ELF-1 (cell line): Measurements from ENCODE around the gene OCIAD2.
"Not testable (repeated sequence)": the region's sequence is repeated elsewhere in the genome, so short reads cannot be mapped to it uniquely, and the experiment has no call there.

ENCODE experiments used
- DNase-seq: peaks from one replicate; pipeline ENCODE4 v3.0.0-alpha.2; 2016; ENCODE audit warnings: low read depth, low spot score

The OCIAD2 gene

DNA sequence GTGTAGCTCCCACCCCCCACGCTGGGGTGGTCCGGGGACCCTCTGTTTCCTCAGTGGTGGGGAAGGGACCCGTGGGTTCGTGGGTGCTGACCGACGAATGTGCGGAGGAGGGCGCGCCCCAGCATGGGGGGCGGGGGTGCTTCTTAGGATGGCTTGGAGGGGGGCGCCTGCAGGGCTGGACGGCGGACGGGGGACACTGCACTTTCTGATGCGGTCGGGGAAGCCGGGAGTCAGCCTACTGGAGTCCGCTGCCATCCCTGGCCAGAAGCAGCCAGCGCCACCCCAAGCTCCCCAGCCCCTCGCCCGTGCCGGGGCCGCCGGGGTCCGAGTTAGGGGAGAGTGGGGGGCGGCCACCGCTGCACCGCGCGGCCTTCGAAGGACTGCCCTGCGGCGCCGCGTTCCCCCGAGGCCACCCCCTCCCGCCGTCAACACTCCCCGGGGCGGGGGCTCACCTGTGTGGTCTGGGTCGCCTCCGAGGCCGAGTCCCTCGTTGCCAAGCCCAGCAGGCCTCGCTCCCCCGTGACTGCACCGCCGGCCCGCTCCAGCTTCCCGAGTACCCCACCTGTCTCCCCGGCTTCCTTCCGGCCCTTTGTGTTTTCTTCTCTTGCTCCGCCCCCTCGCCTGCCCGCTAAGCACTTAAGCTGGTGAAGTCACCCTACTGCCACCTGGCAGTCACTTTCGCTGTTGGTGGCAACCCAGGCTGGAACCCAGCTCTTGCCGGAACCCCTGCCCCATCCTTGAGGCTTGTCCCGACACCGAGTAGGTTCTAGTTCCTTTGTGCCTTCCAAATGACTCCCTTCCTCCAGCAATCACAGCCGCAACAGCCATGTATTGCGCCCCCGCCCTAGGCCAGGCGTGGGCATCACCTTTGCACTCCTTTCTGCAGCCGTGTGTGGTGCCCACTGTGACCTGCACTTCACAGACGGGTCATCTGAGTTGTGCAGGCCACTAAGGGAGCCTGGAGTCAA, at the start of gene OCIAD2:
OCIAD2 (minus strand) TSS at position 569 of the 968 bp plus-strand sequence. CDS start 2,225 bp downstream, outside the sequence.
- peak; percentile 64 for DNase-seq

- peak; percentile 9 for DNase-seq
These were observed 47.7 kb upstream of the OCIAD2 start for GRCh38 chr4:48954314-48954713.

GRCh38 chr4:48949518-48950219, 43.1 kb upstream of the OCIAD2 start:
- no peak for DNase-seq

DNA sequence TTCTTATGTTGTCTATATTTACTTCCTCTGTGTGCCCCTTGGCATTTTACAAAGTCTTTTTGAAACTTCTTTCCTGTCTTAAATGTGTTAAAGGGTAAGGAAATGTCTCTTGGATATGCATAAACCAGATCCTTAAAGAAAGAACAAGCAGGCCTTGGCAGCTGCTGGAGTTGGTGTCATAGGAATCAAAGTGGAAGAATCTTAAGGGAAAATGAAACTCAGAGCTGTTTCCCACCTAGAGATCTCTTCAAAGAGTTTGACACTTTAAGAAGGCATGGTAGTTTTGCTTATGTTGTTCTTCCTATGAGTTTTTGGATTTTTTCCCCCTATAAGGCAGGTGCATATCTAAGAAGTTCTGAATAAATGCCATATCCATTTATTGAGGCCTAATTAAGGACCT, 42.5 kb upstream of the OCIAD2 start:
- no peak for DNase-seq

DNA sequence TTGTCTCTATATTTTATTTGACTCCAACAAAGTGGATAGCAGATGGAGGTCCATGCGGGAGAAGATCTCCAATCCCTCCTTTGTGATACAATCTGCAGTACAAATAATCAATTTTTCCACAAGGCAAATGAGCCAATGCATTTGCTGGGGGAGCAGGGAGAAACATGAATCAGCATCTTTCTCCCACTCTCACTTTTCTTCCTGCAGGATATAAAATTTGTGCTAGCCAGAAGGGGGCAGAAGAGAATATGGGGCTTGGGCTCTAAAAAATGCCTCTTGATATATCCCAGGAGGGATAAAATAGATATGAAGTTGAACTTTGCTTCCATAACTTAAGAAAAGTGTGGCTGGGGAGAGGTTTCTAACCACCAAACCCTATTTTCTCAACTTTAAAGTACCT, 41.2 kb upstream of the OCIAD2 start:
- DNase-seq = no peak

DNA sequence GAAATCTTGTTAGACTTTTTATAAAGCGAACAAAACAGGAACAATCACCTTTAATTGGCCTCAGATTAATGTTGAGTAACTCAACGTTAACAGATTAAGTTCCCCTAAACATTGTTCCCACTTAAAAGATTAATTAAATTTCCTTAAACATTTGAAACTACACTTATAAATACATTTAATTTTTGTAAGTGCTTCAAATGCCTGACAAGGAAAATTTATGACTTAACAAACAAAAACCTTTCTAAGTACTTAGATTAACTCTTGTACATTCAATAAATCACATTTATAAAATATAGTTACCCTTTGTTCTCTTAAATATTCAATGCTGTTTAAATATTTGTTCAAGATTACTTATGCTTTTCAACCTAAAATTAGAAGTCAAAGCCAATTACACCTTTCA, 39.4 kb upstream of the OCIAD2 start:
- DNase-seq = no peak

- peak; percentile 36 for DNase-seq
These were observed 38.2 kb upstream of the OCIAD2 start for GRCh38 chr4:48944756-48945241.

GRCh38 chr4:48944252-48944651, 37.7 kb upstream of the OCIAD2 start:
- DNase-seq = peak; percentile 22

GRCh38 chr4:48943387-48943786, 36.8 kb upstream of the OCIAD2 start:
- peak; percentile 36 for DNase-seq

DNA sequence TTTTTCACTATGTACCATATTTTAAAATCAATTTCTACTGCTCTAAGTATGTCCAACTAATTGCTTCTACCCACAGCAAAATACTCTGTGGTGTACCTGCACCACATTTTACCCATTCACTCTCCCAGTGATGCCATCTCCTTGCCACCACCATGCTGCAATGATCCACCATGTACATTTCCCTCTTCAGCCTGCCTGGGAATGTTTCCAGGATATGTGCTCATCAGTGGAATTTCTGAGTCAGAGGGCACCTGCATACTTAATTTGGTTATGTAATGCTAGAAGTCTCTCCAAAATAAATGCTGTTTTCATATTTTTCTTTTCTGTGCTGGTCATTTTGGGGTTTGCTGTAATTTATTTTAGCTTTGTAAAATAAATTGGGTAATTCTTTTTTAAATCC, 33.2 kb upstream of the OCIAD2 start:
- no peak for DNase-seq

GRCh38 chr4:48938831-48939230, 32.3 kb upstream of the OCIAD2 start:
- no peak for DNase-seq

- no peak for DNase-seq
These were observed 30.5 kb upstream of the OCIAD2 start for GRCh38 chr4:48937033-48937432.

DNA sequence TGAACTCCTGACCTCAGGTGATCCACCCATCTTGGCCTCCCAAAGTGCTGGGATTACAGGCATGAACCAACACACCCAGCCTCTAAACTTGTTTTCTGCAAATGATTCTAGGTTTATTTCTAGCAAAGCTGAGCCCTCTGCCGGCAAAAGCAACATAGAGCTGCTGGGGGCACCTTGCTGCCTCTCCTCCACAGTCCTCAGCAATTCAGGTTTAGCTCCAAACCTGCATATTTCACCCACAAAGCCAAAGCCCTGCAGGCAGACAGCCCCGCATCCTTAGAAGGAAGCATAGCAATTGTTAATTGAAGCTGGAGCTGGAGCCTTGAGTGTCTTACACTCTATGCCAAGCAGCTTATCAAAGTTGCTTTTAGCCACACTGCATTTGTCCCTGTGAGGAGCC, 24.9 kb upstream of the OCIAD2 start:
- DNase-seq = peak; percentile 63

DNA sequence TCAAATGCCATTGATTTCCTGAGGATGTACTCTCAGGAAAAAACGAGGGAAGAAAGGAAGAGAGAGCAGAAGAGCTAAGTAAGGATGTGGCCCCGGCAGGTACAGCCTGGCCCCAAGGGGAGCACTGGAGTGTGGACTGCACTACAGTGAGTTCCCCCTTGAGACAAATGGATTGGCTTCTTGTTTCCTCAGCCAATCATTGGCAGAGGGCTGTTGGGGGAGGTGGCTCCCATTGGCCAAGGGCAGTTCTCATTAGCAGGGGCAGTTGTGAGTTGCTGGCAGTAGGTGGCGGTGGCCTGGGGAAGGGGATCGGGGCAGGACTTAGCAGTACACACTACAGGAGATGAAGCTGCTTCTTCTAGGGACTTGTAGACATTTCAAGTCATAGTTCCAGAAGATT, 24.1 kb upstream of the OCIAD2 start:
- peak; percentile 8 for DNase-seq

DNA sequence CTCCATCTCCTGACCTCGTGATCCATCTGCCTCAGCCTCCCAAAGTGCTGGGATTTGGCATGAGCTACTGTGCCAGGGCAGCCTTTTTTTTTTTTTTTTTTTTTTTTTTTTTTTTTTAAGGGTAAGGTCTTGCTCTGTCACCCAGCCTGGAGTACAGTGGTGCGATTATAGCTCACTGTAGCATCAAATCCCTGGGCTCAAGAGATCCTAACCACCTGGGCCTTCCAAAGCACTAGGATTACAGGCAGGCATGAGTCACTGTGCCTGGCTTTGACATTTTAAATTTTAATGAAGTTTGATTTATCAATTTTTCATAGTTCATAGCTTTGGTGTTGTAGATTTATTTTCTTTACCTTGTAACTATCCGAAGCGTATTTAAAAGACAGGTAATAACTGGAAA, 17.8 kb upstream of the OCIAD2 start:
- DNase-seq = no peak

DNA sequence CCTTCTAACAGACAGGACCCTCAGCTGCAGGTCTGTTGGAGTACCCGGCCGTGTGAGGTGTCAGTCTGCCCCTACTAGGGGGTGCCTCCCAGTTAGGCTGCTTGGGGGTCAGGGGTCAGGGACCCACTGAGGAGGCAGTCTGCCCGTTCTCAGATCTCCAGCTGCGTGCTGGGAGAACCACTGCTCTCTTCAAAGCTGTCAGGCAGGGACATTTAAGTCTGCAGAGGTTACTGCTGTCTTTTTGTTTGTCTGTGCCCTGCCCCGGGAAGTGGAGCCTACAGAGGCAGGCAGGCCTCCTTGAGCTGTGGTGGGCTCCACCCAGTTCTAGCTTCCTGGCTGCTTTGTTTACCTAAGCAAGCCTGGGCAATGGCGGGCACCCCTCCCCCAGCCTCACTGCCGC, 16.5 kb upstream of the OCIAD2 start:
- DNase-seq = not testable (repeated sequence)

GRCh38 chr4:48914311-48914710, 7.7 kb upstream of the OCIAD2 start:
- no peak for DNase-seq

DNA sequence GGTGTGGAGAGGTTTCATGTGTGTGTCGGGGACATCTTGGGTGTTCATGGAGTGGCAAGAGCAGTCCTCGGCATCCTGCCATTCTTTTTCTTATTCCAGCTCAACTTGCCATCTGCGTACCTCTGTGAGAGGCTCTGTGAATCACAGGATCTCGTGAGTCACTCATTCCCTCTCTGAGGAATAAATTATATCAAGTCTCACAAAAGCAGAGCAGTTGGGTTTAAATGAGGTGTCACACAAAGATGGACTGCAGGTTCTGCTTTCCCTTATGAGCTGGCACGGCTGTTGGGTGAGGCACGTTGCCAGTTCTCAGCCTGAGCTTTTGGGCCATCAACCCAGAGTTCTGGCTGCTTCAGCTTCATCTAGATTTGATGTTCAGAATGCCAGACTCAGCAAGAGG, 6.8 kb upstream of the OCIAD2 start:
- DNase-seq = no peak

- no peak for DNase-seq
These were observed 5.8 kb upstream of the OCIAD2 start for GRCh38 chr4:48912349-48912748.

DNA sequence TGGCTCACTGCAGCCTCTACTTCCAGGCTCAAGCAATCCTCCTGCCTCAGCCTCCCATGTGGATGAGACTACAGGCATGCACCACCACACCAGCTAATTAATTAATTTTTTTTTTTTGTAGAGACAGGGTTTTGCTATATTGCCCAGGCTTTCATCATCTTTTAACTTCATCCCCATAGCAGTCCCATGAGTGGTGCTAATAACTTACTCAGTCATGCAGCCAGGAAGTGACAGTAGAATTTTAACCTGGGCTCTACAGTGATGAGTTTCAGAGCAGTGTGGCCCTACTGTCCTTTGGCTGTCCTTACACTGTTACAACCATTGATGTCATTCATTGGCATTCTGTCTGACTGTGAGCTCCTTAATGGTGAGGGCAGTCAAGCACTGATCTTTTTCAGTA, 3.9 kb upstream of the OCIAD2 start:
- DNase-seq = no peak

GRCh38 chr4:48909697-48910096, 3.1 kb upstream of the OCIAD2 start:
- DNase-seq = peak; percentile 67

- no peak for DNase-seq
These were observed 2.1 kb upstream of the OCIAD2 start for GRCh38 chr4:48908687-48909086.
